Lower leg skin (tissue), 4 donors: ENCODE measurements around the gene ELP6. TPM values are rescaled to one million over a fixed set of nuclear protein-coding genes. Genes with fewer than 3 reads are reported as not detected.
A peak's percentile ranks its signal among the peaks of the same experiment; 100 is the strongest.
"Not testable (repeated sequence)": the region's sequence is repeated elsewhere in the genome, so short reads cannot be mapped to it uniquely, and the experiment has no call there.

Experiments
- DNase-seq, 2 donors: peaks; one replicate each; pipeline ENCODE4 v3.0.0-alpha.2; 2019; ENCODE audit warnings: low spot score in 2 of 2
- H3K4me3 ChIP-seq: fragments of 200-600 bp; sonication (generic); 2 replicates; pipeline ENCODE4 v1.5.1; 2017; ENCODE audit warnings: mild to moderate bottlenecking, low read depth; ENCODE audit not compliant: poor library complexity, severe bottlenecking
- CTCF ChIP-seq, 3 donors: fragments of 450-650 bp; IDR thresholded peaks; one replicate each; pipeline ENCODE4 v1.5.1; 2016; ENCODE audit warnings: antibody characterized with exemption in 3 of 3, mild to moderate bottlenecking in 3 of 3, moderate library complexity in 2 of 3
- POLR2A ChIP-seq, 2 donors: fragments of 450-650 bp; IDR thresholded peaks; one replicate each; pipeline ENCODE4 v1.6.1; 2016 to 2017; ENCODE audit warnings: antibody characterized with exemption in 2 of 2, mild to moderate bottlenecking in 1 of 2, moderate library complexity in 1 of 2
- WGBS, 2 donors: methylation state at CpG; one replicate each; pipeline ENCODE4 v1.1.5; 2018; 5-methylcytosine and 5-hydroxymethylcytosine counted together
- intact Hi-C: fragments of 100-400 bp; cut with DNase I; formaldehyde crosslinking; loops from one replicate; pipeline ENCODE4 v1.15.0; 2023; ENCODE audit warnings: low total_unique reads
- total RNA-seq, 4 donors: library from RNA; depleted of rRNA; stranded (reverse); fragments of >200 nt; gene quantifications; one replicate each; pipeline ENCODE4 v1.1.0, GENCODE V29; 2016

The ELP6 gene
- total RNA-seq, 4 donors from 2014 or later, result 17.8 to 24.0 (median 19.4) TPM

DNA sequence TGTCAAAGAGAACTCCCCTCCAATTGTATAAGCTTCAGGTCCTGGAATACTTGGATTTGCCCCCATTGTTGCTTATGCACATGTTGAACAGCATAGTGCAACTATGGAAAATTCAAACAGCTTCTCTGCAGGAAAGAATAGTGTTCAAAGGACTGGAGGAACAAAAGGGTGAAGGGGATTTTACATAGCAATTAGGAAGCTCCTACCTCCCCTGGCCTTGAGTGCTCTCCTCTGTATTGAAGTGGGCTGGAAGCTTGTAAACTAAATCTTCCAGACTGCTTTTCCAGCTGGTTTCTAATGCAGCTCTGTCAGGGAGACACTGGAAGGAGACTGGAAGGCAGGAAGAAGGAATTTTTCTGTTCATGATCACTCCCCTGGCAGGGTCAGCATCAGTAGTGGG lies 7.2 kb upstream of the ELP6 start:
- H3K4me3 ChIP-seq, result no peak overlapping the region
- TF ChIP-seq CTCF (IDR thresholded peaks at IDR 0.05) (no peak), POLR2A (IDR thresholded peaks at IDR 0.05) (no peak)
- intact Hi-C loops, result loop anchor here (5.0 kb wide), 1 partner anchor 272 kb away; no protein-coding TSS in a partner anchor
- DNase-seq, result no peak

DNA sequence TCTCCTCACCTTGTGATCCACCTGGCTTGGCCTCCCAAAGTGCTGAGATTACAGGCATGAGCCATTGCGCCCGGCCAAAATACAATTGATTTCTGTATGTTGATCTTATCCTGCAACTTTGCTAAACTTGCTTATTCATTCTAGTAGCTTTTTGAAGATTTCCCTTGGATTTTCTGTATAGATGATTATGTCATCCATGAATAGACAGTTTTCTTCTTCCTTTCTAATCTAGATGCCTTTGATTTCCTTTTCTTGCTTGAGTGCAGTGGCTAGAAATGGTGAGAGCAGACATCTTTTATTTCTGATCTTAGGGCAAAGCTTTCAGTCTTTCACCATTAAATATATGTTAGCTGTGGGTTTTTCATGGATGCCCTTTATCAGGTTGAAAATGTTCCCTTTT lies 4.4 kb upstream of the ELP6 start:
- no peak overlapping the region for H3K4me3 ChIP-seq
- no peak for DNase-seq
- WGBS, 2 donors, result 85 to 87% methylated on average over 2 of the region's 2 CpGs
- intact Hi-C loops, result no loop called here
- TF ChIP-seq POLR2A (IDR thresholded peaks at IDR 0.05) (no peak), CTCF (IDR thresholded peaks at IDR 0.05) (no peak)

DNA sequence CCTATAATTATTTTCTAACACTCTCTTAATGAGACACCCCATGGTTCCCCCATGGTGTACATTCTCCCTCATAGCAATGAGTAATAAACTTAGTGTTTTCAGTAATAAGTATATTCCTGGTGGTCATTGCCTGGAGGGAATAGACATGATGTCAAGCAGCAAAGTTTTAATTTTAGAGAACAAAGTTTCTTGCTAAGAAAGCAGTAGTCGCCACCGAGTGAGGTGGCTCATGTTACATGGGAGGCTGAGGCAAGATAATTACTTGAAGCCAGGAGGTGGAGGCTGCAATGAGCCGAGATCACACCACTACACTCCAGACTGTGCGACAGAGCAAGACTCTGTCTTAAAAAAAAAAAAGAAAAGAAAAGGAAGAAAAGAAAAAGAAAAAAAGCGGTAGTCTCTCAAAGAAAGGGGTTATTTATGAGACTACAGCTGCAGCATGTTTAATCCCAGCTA lies 2.4 kb upstream of the ELP6 start:
- no peak for DNase-seq
- WGBS, 2 donors, result 52 to 71% methylated on average over 5 of the region's 5 CpGs
- no peak overlapping the region for H3K4me3 ChIP-seq
- no peak for TF ChIP-seq POLR2A (IDR thresholded peaks at IDR 0.05)
- no peak for TF ChIP-seq CTCF (IDR thresholded peaks at IDR 0.05)
- intact Hi-C loops, result no loop called here

- DNase-seq, result no peak
- 77 to 82% methylated on average over 5 of the region's 5 CpGs for WGBS, 2 donors
- no peak overlapping the region for H3K4me3 ChIP-seq
- TF ChIP-seq POLR2A (IDR thresholded peaks at IDR 0.05) (no peak), CTCF (IDR thresholded peaks at IDR 0.05) (no peak)
- intact Hi-C loops, result no loop called here
These were observed 1.6 kb upstream of the ELP6 start for GRCh38 chr3:47515100-47515499.

DNA sequence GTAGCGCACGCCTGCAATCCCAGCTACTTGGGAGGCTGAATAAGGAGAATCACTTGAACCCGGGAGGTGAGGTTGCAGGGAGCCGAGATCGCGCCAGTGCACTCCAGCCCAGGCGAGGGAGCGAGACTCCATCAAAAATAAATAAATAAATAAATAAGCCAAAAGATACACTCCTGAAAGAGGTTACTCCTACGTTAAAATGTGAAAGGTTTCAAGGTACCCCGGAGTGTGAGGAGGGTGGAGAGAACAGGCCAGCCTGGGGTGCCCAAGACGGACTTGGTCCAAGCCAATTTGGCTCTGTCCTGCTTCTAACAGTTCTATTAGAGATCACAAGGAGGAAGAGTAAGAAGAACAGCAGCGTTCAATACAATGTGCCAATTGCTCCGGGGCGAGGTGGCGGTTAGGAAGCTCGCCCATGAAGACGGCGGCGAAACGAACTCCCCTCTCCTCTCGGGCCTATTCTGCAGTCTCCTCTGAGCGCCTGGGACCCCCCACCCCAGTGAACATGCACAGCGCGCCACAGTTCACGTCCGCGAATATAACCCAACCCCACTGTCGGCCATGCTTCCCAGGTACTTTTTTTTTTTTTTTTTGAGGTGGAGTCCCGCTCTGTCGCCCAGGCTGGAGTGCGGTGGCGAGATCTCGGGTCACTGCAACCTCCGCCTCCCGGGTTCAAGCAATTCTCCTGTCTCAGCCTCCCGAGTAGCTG lies 942 bp downstream of the ELP6 start:
- TF ChIP-seq CTCF (IDR thresholded peaks at IDR 0.05) (no peak), POLR2A (IDR thresholded peaks at IDR 0.05) (no peak)
- DNase-seq, result peak in 1 of 2 donors; percentile 27
- 15 to 17% methylated on average over 36 of the region's 36 CpGs for WGBS, 2 donors
- peak overlapping the region; percentile 60 for H3K4me3 ChIP-seq
- intact Hi-C loops, result no loop called here

DNA sequence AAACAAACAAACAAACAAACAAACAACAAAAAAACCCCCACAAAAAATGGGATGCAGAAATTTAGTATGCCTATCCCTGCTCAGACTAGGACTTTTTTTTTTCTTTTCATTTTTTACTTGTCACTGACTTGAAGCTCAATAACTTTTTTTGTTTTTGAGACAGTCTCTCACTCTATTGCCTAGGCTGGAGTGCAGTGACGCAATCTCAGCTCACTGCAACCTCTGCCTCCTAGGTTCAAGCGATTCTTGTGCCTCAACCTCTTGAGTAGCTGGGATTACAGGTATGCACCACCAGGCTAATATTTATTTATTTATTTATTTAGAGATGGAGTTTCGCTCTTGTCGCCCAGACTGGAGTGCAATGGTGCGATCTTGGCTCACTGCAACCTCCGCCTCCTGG lies 8.2 kb downstream of the ELP6 start:
- DNase-seq, intact Hi-C loops, H3K4me3 ChIP-seq: not testable (repeated sequence)
- WGBS, 2 donors, result 96 to 98% methylated on average over 6 of the region's 6 CpGs
